Suppressor macrophage (primary cell): ENCODE measurements around the gene TGM2.

Experiments used
- DNase-seq, 4 experiments: peaks; one replicate each; pipeline ENCODE4 v3.0.0-alpha.2; 2020 to 2022

The TGM2 gene

DNA sequence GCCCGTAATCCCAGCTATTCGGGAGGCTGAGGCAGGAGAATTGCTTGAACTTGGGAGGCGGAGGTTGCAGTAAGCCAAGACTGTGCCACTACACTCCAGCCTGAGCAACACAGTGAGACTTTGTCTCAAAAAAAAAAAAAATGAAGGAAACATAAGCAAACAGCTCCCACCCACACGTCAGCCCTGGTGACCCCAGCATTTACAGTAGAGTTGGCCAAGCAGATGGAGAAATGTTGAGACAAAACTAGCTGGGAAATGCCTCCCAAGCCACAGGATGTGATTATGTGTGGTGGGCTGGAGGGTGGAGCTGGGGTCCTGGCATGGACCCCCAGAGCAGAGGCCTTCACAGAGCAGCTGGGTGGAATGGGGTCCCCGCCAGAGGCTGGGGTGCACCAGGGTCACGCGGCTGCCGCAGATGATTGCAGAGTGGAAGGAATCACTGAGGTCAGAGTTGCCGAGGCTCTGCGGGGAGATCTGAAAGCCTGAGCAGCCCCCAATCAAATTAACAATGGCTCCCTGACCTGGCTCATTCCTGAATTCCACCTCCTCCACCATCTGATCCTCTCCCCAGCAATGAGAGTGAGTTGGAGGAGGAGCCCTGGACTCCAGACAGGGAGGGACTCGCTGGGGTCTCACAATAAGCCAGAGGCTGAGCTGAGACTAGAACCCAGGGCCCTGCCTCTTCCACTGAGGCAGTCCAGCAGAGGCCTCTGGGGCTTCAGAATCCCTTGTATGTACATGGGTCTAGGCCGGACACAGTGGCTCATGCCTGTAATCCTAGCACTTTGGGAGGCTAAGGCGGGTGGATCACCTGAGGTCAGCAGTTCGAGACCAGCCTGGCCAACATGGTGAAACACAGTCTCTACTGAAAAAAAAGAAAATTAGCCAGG is 34.7 kb upstream of the TGM2 start:
- DNase-seq, result peak; percentile 61 to 83 (median 82)

DNA sequence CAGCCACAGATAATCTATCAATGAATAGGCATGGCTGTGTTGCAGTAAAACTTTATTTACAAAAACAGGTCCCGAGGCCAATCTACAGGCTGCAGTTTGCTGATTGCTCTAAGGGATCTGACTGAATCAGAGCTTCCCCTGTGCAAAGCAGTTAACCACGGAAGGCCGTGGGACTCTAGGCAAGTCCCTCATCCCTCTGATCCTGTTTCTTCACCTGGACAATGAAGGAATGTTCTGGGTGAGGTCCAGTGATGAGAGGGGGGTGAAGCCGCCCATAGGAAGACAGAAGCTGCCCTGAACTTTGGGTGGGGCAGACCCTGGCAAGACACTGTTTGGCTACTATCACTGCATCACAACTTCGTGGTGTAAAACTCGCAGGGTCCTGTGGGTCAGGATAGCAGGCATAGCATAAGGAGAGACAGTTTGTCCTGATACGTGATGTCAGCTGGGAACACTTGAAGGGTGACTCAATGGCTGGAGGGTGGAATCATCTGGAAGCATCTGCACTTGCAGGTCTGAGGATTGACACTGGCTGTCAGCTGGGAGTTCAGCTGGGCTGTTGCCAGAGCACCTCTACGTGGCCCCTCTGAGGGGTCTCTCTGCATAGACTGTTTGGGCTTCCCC is 33.3 kb upstream of the TGM2 start:
- peak in 3 of 4 experiments; percentile 39 to 55 (median 50) for DNase-seq

DNA sequence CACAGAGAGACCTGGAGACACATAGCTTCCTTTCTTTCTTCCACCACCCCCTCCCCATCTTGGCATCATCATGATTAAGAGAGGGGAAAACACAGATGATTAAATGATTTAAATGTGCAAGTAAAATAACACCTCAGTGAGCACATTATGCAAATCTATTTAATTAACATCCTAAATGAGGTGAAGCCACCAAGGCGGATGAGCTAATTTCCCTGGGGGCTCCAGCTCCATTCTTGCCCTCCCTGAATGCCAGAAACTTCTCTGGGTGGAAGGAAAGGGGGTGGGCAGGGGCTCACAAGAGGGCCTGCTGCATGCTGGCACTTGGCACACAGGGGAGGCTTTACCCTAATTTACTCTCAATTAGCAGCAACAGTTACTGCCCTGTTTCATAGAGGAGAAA is 32.5 kb upstream of the TGM2 start:
- DNase-seq, result no peak

- no peak for DNase-seq
Measured at GRCh38 chr20:38197217-38197616, 32.1 kb upstream of the TGM2 start.

DNA sequence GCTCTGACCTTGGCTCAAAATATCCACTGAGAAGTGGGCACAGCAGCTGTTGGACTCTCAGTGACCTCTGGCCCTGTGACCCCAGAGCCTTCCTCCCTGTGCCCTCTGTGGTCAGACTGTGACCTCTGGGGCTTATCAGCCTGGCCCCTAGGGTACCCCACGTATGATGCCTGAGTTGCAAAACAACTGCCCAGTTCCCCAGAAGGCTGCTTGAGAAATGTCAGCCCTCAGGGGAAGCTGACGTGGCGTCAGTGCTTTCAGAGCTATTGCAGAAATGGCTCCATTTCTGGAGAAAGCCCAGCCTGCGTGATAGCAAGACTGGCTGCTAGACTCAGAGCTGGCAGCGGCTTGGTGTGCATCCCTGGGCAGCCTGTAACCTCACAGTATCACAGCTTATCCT is 31.5 kb upstream of the TGM2 start:
- peak; percentile 91 to 97 (median 95) for DNase-seq

DNA sequence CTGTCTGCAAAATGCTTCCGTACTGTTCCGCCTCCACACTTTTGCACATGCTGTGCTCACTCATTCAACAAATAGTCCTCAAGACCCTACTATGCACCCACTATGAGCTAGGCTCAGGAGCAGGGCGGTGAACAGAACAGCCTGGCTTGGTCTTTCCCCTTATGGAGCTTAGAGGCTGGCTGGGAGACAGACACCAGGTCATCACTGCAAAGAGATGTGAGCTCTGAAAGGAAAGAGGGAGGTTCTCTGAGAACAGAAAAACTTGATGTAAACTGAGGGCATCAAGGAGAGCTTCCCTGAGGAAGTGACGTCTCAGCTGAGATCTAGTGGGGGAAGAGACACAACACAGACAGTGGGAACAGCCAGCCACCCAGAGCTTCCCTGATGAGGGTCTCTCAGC is 31.0 kb upstream of the TGM2 start:
- DNase-seq, result peak; percentile 35 to 62 (median 50)

GRCh38 chr20:38195521-38195920 is 30.5 kb upstream of the TGM2 start:
- no peak for DNase-seq

GRCh38 chr20:38194971-38195504 is 30.0 kb upstream of the TGM2 start:
- DNase-seq, result peak; percentile 60 to 82 (median 82)

DNA sequence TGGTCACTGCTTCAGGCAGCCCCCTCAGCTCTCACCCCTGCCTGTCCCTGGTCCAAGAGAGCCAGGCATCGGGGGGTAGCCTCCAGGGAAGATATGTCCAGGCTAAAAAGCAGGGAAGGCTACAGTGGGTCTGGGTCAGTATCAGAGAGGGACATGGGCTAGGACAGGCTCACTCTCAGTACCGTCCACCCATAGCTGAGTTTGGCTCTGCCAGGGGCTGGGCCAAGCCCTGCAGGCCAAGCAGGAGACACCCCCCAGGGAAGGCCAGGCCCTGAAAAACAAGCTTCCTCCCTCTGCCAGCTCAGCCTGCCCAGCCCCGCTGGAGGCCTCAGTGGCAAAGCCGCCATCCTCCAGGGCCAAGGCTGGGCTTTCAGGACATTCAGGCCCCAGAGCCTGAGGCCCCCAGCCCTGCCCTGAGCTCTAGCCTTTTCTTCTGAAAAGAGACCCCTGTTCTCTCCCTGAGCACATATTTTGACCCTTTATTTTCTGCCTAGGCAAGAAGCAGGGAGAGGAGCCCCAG is 28.6 kb upstream of the TGM2 start:
- no peak for DNase-seq

GRCh38 chr20:38192323-38192885 is 27.3 kb upstream of the TGM2 start:
- no peak for DNase-seq

GRCh38 chr20:38191654-38192053 is 26.6 kb upstream of the TGM2 start:
- DNase-seq, result peak; percentile 72 to 91 (median 82)

DNA sequence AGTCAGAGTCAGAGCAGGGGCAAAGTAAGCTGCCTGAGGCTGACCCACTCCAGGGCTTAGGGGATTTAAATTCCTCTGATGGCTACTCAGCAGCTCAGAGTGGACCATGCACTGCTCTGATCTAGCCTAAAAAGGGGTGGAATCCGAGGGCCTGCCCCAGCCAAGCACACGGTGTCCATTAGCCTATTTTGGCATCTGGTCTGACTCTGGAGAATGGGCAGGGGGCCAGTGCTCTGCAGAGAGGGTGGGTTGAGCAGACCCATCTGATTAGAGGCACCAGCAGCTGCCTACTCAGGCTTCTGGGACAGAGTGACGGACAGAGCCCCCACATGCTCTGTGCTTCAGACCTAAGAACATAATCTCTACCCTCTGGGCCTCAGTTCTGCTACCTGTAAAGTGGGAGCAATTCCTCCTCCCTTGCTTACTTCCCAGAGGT is 25.9 kb upstream of the TGM2 start:
- DNase-seq, result no peak

- no peak for DNase-seq
Measured at GRCh38 chr20:38190166-38190565, 25.1 kb upstream of the TGM2 start.

- peak; percentile 72 to 85 (median 82) for DNase-seq
Measured at GRCh38 chr20:38187517-38187916, 22.4 kb upstream of the TGM2 start.

- DNase-seq, result peak in 1 of 4 experiments; percentile 37
Measured at GRCh38 chr20:38186788-38187221, 21.7 kb upstream of the TGM2 start.

DNA sequence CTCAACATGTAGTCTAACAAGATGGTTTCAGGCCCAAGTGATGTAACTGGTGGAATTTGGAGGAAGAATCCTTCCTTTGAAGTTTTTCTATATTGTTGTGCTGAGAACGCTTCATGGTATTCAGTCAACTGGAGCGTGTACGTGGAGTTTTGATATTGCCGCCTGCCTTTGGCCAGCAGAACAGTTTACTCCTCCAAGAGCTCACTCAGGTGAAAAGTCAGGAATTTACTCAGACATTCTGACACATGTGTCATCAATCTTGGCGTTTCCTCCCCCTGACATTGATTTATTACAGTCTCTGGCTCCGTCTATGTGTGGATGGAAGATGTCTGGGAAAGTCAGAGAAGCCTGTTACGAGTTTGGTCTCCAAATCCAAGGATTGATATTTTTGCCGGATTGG is 19.0 kb upstream of the TGM2 start:
- DNase-seq, result no peak

- no peak for DNase-seq
Measured at GRCh38 chr20:38181971-38182370, 16.9 kb upstream of the TGM2 start.

- DNase-seq, result no peak
Measured at GRCh38 chr20:38181207-38181801, 16.2 kb upstream of the TGM2 start.

GRCh38 chr20:38180781-38181180 is 15.7 kb upstream of the TGM2 start:
- DNase-seq, result no peak

DNA sequence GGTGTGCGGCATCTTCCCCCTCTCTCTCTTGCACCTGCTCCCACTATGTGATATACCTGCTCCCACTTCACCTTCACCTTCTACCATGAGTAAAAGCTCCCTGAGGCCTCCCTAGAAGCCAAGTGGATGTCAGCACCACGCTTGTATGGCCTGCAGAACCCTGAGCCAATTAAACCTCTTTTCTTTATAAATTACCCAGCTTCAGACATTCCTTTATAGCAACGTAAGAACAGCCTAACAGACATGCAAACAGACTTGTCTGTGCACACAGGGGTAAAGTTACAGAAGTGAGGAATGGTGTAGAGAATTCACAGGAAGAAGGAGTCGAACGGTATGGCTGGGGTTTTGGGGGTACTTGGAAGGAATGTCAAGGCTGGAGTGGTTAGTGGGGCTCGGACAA is 14.8 kb upstream of the TGM2 start:
- DNase-seq, result no peak

GRCh38 chr20:38178581-38178980 is 13.5 kb upstream of the TGM2 start:
- DNase-seq, result no peak

DNA sequence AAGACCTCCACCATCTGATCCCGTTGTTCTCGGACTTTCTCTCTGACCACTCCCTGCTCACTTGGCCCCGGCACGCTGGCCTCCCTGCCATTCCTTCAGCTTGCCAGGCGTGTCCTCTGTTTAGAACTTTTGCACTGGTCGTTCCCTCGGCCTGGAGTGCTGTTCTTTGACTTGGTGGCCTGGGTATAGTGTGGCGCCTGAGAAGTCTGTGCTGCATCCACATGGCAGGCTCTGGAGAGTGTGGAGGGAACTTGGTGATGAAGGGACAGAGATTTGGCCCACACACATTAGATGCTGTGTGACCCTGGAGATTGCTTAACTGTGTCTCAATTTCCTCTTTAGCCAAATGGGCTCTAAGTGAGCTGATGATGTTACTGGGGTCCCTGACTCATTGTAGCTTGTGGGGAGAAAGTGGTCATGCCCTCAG is 13.0 kb upstream of the TGM2 start:
- DNase-seq, result peak; percentile 74 to 94 (median 84)

- no peak for DNase-seq
Measured at GRCh38 chr20:38177201-38177600, 12.1 kb upstream of the TGM2 start.
